Smooth muscle cell of the brain vasculature (primary cell): ENCODE measurements around the gene TMEM271.

Experiments
- DNase-seq: peaks from one replicate; pipeline ENCODE4 v3.0.0-alpha.2; 2012; ENCODE audit warnings: low read depth, low spot score

TMEM271 gene, protein sequence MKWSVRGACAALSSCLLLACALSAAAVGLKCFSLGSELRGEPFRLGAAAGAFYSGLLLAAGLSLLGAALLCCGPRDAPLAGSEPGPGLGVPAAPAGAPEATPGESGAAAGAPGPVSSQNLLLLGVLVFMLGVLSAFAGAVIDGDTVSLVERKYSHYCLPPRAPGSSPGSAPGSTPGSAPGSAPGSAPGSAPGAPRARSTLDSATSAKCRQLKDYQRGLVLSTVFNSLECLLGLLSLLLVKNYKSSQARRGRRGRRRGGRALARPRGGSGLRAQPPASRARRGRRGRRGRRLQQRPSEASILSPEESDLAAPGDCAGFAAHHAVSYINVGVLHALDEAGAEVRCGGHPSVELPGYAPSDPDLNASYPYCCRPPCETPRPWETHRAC

GRCh38 chr4:576245-576821 lies at the start of gene TMEM271:
Gene TMEM271, minus strand, starts transcription at chr4:576295. Its CDS starts 233 bp downstream, at chr4:576062.
- DNase-seq, result no peak

DNA sequence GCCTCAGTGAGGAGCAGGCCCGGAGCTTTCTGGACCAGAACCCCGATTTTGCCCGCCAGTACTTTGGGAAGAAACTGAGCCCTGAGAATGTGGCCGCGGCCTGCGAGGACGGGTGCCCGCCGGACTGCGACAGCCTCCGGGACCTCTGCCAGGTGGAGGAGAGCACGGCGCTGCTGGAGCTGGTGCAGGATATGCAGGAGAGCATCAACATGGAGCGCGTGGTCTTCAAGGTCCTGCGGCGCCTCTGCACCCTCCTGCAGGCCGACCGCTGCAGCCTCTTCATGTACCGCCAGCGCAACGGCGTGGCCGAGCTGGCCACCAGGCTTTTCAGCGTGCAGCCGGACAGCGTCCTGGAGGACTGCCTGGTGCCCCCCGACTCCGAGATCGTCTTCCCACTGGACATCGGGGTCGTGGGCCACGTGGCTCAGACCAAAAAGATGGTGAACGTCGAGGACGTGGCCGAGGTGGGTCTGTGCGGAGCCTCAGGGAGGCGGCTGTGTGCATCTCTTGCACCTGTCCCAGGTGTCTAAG lies 49.6 kb upstream of the TMEM271 start:
- no peak for DNase-seq

DNA sequence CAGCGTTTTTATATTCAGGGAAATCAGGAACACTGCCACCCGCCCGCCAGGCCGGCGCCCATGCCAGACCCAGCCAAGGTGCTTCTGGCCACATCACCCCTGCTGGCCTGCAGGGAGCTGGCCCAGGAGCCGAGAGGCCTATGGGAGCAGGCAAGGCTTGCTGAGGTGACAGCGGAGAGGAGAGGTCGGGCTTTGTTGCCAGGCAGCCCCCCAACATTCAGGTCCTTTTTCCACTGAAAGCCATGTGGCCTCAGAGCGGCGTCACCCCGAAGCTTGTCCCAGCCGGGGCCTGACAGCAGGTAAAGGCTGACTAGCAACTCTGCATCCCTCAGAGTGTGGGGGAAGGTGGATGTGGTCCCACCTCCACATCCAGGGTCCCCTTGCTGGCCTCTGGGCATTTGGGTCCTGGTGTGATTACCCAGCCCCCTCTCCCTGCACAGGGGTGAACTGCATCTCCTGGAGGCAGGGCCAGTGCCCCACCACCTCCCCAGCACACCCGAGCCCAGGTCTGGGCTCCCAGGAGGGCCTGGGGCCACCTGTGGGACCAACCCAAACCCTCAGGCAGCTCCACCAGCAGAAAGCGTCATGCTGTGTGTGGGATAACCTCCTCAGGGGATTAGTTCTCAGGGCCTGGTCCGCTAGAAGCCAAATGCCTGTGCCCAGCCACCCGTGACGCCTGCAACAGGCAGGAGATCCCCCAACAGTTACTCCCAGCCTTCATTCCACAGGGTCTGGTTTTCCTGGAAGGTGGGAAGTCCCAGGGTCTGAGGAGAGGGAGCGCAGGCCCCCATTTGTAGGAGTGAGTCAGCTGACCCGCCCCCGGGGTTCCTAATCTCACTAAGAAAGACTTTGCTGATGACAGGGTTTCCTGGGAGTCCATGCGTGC lies 48.9 kb upstream of the TMEM271 start, which contains the start of gene PDE6B:
TSS of gene PDE6B (plus strand) at position 869 of the 886 bp plus-strand sequence. CDS start 54 bp downstream, outside the sequence.
- DNase-seq, result no peak

- no peak for DNase-seq
Observed at GRCh38 chr4:623914-624566, 47.9 kb upstream of the TMEM271 start.

GRCh38 chr4:622996-623913 lies 47.2 kb upstream of the TMEM271 start:
- no peak for DNase-seq

- no peak for DNase-seq
Observed at GRCh38 chr4:622071-622995, 46.2 kb upstream of the TMEM271 start.

DNA sequence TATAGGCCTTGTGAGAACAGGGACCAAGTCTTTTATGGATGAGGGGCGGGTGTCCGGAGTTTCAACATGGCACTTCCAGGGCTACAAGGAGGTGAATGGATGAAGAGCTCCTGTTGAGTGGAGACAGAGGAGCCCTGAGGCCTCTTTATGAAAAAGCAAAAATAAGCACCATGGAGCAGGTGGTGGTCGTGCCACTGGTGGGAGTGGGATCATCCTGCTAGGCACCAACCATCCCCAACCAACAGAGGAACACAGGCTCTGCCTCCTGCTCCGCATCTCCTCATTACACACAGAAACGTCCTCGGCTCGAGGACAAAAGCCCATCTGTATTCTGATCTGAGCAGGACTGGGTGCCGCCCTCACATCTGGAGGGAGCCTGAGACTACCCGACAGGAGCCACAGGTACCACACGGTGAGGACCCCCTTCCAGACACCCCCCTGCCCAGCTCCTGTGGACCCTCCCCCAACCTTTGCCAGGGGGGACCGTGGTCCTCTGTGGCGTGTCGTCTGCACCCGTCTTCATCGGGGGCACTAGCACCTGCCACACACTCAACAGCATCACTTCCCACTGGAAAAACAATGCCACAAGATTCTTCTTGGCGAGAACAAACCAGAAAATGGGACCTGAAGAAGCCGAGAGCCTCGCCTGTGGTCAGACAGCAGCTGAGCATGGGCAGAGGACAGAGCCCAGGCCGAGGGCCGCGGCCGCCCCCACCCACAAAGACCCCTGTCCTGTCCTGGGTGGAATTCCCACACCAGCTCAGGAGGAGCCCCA lies 45.4 kb upstream of the TMEM271 start:
- no peak for DNase-seq

- DNase-seq, result no peak
Observed at GRCh38 chr4:620851-621261, 44.8 kb upstream of the TMEM271 start.

GRCh38 chr4:620201-620600 lies 44.1 kb upstream of the TMEM271 start:
- no peak for DNase-seq

- no peak for DNase-seq
Observed at GRCh38 chr4:617644-618641, 41.8 kb upstream of the TMEM271 start.

GRCh38 chr4:616911-617643 lies 41.0 kb upstream of the TMEM271 start:
- no peak for DNase-seq

GRCh38 chr4:616091-616490 lies 40.0 kb upstream of the TMEM271 start:
- no peak for DNase-seq

DNA sequence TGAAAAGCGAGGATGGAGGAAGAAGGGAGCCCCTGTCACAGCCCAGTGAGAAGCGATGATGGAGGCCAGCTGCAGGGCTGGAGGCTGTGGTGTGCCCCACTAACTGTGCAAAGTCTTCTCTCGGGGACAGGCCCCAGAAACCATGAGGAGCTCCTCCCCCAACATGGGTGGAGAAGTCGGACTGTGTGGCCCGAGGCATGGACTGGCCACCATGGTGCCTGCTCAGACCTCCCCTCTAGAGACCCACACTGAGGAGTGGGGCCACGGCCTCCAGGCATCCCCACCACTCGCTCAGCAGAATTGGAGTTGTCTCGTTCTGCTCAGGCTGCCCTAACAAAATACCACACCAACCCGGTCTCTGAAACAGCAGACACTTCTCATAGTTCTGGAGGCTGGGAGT lies 37.0 kb upstream of the TMEM271 start:
- DNase-seq, result no peak

DNA sequence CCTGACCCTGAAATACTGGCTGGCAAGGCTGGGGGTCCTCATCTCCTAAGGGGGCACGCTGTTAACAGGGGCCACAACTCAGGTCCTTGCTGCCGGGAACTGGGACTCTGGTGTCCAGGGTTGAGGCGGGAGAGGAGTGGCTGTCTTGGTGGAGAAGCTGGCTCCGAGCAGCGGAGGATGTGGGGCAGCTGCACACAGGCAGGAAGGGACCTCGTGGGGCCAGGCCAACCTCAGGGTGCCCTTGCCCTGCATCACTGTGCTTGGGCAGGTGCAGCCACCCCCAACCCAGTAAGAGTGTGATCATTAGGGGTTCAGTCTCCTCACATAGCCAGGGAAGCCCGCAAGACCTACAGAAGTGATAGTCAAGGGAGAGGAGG lies 36.6 kb upstream of the TMEM271 start:
- no peak for DNase-seq

- DNase-seq, result no peak
Observed at GRCh38 chr4:612052-612748, 36.1 kb upstream of the TMEM271 start.
